Inflammatory macrophage treated with lipopolysaccharide for 1 hour (primary cell): ENCODE measurements around the gene PIEZO1.
A peak's percentile ranks its signal among the peaks of the same experiment; 100 is the strongest.

Source experiments
- DNase-seq, 2 donors: peaks; one replicate each; pipeline ENCODE4 v3.0.0-alpha.2; 2020 to 2022

The PIEZO1 gene

GRCh38 chr16:88699180-88699579 is 85.8 kb downstream of the PIEZO1 start:
- DNase-seq, result no peak

- DNase-seq, result no peak
These were observed 86.4 kb downstream of the PIEZO1 start for GRCh38 chr16:88698646-88699045.

- no peak for DNase-seq
These were observed 87.0 kb downstream of the PIEZO1 start for GRCh38 chr16:88697831-88698615.

- DNase-seq, result no peak
These were observed 87.7 kb downstream of the PIEZO1 start for GRCh38 chr16:88697116-88697830.

- no peak for DNase-seq
These were observed 88.6 kb downstream of the PIEZO1 start for GRCh38 chr16:88696441-88696840.

GRCh38 chr16:88695753-88696152 is 89.3 kb downstream of the PIEZO1 start:
- DNase-seq, result no peak

- DNase-seq, result no peak
These were observed 89.8 kb downstream of the PIEZO1 start for GRCh38 chr16:88695218-88695617.

GRCh38 chr16:88694221-88695087 is 90.6 kb downstream of the PIEZO1 start:
- no peak for DNase-seq

- DNase-seq, result no peak
These were observed 91.4 kb downstream of the PIEZO1 start for GRCh38 chr16:88693420-88694177.

- DNase-seq, result no peak
These were observed 92.2 kb downstream of the PIEZO1 start for GRCh38 chr16:88692861-88693260.

- DNase-seq, result peak; percentile 78 to 92
These were observed 93.0 kb downstream of the PIEZO1 start for GRCh38 chr16:88691924-88692560.

- DNase-seq, result no peak
These were observed 93.7 kb downstream of the PIEZO1 start for GRCh38 chr16:88691129-88691813.

- DNase-seq, result no peak
These were observed 94.5 kb downstream of the PIEZO1 start for GRCh38 chr16:88690341-88691128.

GRCh38 chr16:88688013-88688778 is 96.8 kb downstream of the PIEZO1 start:
- DNase-seq, result no peak

- DNase-seq, result no peak
These were observed 97.4 kb downstream of the PIEZO1 start for GRCh38 chr16:88687676-88688012.

GRCh38 chr16:88687254-88687576 is 97.8 kb downstream of the PIEZO1 start:
- DNase-seq, result no peak

- DNase-seq, result peak; percentile 92 to 96
These were observed 98.4 kb downstream of the PIEZO1 start, which contains the start of gene SNAI3 for GRCh38 chr16:88686439-88687253. TSS of gene SNAI3 (minus strand) at chr16:88686507. CDS start at chr16:88686406, 101 bp downstream.

- DNase-seq, result no peak
These were observed 99.0 kb downstream of the PIEZO1 start for GRCh38 chr16:88686062-88686438.
